GM18498 (cell line): ENCODE data around the gene ITGB5.
"Not testable (repeated sequence)": the region's sequence is repeated elsewhere in the genome, so short reads cannot be mapped to it uniquely, and the experiment has no call there.

ENCODE experiments used
- ATAC-seq: cut with Tn5 transposase; IDR thresholded peaks from one replicate; pipeline ENCODE4 v1.9.1; 2021; ENCODE audit warnings: mild to moderate bottlenecking, moderate library complexity; ENCODE audit not compliant: unreplicated experiment

The ITGB5 gene

GRCh38 chr3:124759666-124760401 lies 127.3 kb downstream of the ITGB5 start:
- no peak for ATAC-seq

GRCh38 chr3:124758851-124759635 lies 128.1 kb downstream of the ITGB5 start:
- no peak for ATAC-seq

GRCh38 chr3:124757926-124758325 lies 129.2 kb downstream of the ITGB5 start:
- ATAC-seq, result not testable (repeated sequence)

DNA sequence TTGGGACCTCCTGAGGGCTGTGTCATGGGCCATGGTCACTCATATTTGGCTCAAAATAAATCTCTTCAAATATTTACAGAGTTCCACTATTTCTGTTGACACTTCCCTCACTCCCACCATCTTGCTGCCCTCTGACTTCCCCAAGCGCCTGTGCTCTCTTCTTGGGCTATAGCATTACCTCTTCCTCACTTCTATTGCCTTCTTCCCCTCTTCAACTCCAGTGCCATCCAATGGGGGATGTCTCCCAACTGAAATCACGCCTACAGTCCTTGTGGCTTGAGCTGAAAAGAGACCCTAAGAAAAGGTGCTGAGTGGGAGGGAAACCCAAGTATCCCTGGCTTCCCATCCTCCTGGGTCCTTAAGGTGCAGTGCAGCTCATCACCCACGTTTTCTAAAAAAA lies 135.1 kb downstream of the ITGB5 start:
- ATAC-seq, result no peak

- ATAC-seq, result no peak
Observed at GRCh38 chr3:124751501-124751900, 135.7 kb downstream of the ITGB5 start.

DNA sequence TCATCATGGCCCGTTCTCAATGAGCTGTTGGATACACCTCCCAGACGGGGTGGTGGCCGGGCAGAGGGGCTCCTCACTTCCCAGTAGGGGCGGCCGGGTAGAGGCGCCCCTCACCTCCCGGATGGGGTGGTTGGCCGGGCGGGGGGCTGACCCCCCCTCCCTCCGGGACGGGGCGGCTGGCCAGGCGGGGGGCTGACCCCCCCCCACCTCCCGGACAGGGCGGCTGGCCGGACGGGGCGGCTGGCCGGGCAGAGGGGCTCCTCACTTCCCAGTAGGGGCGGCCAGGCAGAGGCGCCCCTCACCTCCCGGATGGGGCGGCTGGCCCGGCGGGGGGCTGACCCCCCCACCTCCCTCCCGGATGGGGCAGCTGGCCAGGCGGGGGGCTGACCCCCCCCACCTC lies 137.3 kb downstream of the ITGB5 start:
- ATAC-seq, result not testable (repeated sequence)

DNA sequence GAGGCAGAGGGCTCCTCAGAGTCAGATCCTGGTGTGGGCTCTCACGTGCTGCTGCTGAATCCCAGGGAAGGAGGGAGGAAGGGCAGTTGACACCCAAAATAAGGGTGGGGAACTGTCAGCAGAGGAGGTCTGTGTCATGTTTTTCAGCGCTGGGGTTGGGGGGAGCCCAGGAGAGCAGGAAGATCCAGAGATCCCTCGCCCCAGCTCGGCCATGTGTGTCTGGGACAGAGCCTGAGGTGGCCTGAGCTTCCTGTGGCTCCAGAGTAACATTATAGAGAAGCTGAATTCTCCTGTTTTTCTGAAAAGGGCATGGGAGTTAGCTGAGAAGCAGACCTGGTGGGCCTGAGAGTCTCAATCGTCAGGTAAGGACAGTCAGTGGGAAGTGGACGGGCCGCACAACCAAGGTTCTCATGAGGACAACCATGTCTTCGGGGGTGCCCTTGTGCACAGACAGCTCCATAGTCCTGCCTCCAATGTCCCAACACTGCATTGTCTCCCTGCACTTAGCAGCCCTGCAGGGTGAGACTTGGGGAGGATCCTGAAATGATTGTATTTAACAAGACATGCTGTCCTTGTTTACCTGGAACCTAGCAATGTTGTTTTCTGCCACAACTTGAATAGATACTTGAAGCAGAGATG lies 138.5 kb downstream of the ITGB5 start:
- no peak for ATAC-seq

DNA sequence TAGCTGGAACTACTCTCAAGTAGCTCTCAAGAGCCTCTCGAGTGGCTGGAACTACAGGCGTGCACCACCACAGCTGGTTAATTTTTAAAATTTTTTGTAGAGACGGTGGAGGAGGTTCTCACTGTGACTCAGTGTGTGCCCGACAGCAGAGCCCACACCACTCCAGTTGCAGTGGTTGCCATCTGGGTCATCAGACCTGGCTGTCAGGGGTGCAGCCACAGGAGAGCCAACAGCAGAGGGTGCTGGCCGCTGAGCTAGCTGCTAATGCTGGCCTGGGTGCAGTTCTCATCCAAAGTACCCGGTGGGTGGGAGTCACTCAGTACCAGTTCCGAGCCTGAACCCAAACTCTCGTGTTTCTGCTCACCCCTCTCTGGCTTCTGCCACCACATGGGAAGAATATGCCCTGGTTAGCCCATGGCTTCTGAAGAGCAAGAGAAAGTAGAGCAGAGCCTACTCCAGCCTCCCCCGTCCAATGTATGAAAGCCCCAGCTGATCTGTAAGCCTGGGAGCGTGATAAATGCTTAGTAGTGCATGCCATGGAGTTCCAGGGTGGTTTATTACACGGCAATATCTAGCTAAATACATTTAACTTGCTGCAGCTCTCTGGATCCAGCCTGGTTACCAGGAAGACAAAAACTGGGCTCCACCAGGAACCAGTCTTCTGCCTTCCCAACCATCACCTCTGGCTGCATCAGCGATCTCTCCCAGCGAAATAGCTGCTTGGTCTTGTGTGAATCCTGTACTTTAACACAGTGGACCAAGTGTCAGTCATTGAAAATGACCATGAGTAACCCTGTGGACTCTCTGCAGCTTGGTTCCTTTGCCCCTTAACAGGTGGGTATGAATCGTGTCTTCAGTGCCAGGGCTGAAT lies 139.8 kb downstream of the ITGB5 start:
- no peak for ATAC-seq

DNA sequence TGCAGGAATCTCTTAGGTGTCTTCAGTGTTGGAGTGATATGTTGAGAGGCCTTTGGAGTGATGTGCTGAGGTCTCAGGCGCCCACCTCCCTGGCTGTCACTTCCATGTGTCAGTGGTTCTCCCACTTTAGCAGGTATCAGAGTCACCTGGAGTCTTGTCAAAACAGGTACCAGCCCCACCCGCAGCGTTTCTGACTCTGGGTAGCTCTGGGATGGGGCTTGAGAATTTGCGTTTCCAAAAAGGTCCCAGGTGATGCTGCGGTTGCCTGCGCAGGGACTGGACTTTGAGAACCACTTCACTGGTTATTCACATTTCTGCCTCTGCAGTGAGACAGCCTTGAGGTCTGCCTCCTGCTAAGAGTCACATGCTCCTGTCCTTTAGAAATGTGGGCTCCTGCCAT lies 141.4 kb downstream of the ITGB5 start:
- no peak for ATAC-seq

DNA sequence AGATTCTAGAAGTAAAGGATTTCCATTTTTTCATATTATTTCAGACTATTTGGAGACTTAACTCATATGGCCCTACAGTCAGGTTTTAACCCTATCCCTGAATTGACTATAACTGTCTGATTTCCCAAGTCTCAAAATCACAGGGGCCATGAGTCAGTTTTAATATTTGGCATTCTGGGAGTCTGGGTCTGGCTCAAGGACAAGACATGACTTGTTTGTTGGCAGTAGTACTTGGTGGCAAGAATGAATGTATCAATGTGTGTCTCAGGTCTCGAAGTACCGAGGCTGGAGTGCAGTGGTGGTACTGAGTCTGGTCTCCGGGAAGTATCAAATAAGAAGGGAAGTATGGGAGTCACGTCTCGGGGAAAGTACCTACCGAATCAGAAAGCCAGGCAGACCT lies 146.1 kb downstream of the ITGB5 start:
- ATAC-seq, result no peak

- ATAC-seq, result no peak
Observed at GRCh38 chr3:124731760-124732159, 155.4 kb downstream of the ITGB5 start.

GRCh38 chr3:124730941-124731297 lies 156.2 kb downstream of the ITGB5 start:
- ATAC-seq, result no peak

DNA sequence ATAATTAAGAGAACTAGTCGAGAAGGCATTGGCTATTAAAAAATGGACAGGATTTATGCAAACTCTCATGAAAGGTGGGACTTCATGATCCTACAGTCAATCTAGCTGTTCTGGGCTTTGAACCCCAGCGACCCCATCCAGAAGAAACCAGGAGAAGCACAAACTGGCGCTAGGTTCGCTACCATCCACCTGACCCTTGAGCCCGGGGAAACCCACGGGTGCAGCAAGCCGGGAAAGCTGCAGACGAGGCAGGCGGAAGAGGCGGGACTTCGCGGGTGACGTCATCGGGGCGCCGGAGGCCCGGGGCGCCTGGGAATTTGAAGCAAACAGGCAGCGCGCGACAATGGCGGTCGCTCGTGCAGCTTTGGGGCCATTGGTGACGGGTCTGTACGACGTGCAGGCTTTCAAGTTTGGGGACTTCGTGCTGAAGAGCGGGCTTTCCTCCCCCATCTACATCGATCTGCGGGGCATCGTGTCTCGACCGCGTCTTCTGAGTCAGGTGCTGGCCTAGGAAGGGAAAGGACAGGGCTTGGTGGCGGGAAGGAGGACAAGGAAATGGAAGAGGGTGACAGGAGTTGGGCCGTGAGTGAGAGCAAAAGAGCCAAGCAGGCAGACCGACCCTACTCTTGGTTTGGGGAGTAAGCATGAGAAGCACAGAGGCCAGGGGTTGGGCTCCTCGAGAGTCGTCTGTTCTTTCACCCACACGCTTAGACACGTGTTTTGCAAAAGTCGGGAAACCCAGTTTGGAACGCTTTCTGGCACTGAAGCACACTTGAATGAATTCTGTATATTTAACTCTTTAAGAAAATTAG lies 156.8 kb downstream of the ITGB5 start, which contains the start of gene UMPS:
Gene UMPS, plus strand, starts transcription at position 324 of the 812 bp plus-strand sequence. Its CDS starts 20 bp downstream, at position 344.
- peak; percentile 96 for ATAC-seq

DNA sequence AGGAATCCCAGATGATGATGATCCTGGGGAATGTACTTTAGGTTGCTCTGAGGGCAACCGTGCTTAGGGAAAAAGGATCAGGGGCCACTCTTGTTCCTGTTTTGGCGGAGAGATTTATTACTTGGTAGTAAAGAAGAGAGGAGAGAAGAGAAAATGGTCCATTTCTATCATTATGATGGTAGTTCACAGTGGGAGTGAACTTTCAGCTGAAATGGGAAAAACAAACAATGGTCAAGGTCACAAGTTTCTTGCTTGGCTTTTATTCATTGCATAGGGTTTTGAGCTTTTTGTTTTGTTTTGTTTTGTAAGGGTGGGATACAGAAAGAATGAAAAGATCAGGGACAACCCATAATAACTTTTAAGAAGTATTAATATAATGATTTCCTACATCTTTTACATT lies 164.6 kb downstream of the ITGB5 start:
- no peak for ATAC-seq

- ATAC-seq, result no peak
Observed at GRCh38 chr3:124714223-124714853, 172.8 kb downstream of the ITGB5 start.
